ENCODE data around the gene SLC7A8. TPM values are rescaled to one million over a fixed set of nuclear protein-coding genes. Genes with fewer than 3 reads are reported as not detected.

Gene SLC7A8
- total and polyA plus RNA-seq, 7 experiments from 2014 or later = 0.36 to 7.7 (median 2.5) TPM

GRCh38 chr14:23117371-23118020 is 66.0 kb downstream of the SLC7A8 start:
- H3K4me1 Mint-ChIP-seq = peaks cover 34 to 77% (median 48%) of the 10 kb centered on the region in 7 donors
- intact Hi-C loops (cut with micrococcal nuclease) = no loop called here
- no peaks in the 10 kb centered on the region for H3K36me3 Mint-ChIP-seq
- Histone ChIP-seq H3K27ac (ENCODE audit: low read depth, low read length) (peak overlapping the region; percentile 71), H3K4me1 (ENCODE audit: control insufficient read depth in 2 of 2, insufficient read depth in 2 of 2, low read length in 2 of 2) (peaks cover 21 to 41% of the 10 kb centered on the region in 2 donors), H3K36me3 (ENCODE audit: control insufficient read depth in 2 of 3, insufficient read depth in 3 of 3, low read length in 3 of 3) (no peaks in the 10 kb centered on the region), H3K4me3 (ENCODE audit: low read length) (no peak overlapping the region), H3K9me3 (ENCODE audit: control insufficient read depth in 2 of 3, low read length in 3 of 3) (no peaks in the 10 kb centered on the region), H3K27me3 (ENCODE audit: control insufficient read depth in 2 of 2, insufficient read depth in 2 of 2, low read length in 2 of 2) (no peaks in the 10 kb centered on the region)
- POLR2A ChIA-PET = interaction anchor here (0.6 to 6.3 kb wide), 6 partner anchors 18 to 435 kb away, joined by 3 to 75 read pairs (median 4); partner anchors contain the start of genes ACIN1 and C14orf119
- DNase-seq (no peak), ATAC-seq (no peak)
- peak overlapping the region in 4 of 10 donors; percentile 57 to 81 (median 72) for H3K4me3 Mint-ChIP-seq
- H3K27me3 Mint-ChIP-seq = peaks cover 0 to 7% (median 0%) of the 10 kb centered on the region in 5 donors
- CTCF ChIA-PET = interaction anchor here (0.9 to 9.6 kb wide), 2 partner anchors 32 to 68 kb away, joined by 3 to 250 read pairs; partner anchors contain the start of gene SLC7A8
- H3K9me3 Mint-ChIP-seq = no peaks in the 10 kb centered on the region
- peak overlapping the region in 8 of 9 donors; percentile 91 to 99 (median 96) for H3K27ac Mint-ChIP-seq

DNA sequence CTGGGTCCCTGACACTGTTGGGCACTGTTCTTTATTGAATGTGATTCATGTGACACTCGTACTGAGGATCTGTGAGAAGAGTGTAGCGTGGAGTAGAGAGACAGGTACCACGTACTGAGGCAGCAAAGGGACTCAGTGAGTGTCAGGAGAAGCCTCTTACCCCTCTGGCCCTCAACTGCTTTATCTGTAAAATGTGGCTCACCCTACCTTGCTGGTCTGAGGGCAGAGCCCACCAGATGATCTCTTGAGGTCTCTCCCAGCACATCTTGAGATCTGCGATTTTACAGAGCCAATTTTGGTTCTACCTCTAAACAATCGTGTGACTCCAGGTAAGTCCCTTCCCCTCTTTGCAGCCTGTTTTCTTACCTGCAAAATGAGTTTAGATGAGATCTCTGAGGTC is 67.5 kb downstream of the SLC7A8 start:
- Histone ChIP-seq H3K4me1 (ENCODE audit: control insufficient read depth in 2 of 2, insufficient read depth in 2 of 2, low read length in 2 of 2) (peaks cover 16 to 34% of the 10 kb centered on the region in 2 donors), H3K27ac (ENCODE audit: low read depth, low read length) (no peak overlapping the region), H3K27me3 (ENCODE audit: control insufficient read depth in 2 of 2, insufficient read depth in 2 of 2, low read length in 2 of 2) (no peaks in the 10 kb centered on the region), H3K36me3 (ENCODE audit: control insufficient read depth in 2 of 3, insufficient read depth in 3 of 3, low read length in 3 of 3) (no peaks in the 10 kb centered on the region), H3K9me3 (ENCODE audit: control insufficient read depth in 2 of 3, low read length in 3 of 3) (no peaks in the 10 kb centered on the region), H3K4me3 (ENCODE audit: low read length) (no peak overlapping the region)
- peaks cover 27 to 64% (median 42%) of the 10 kb centered on the region in 7 donors for H3K4me1 Mint-ChIP-seq
- no peaks in the 10 kb centered on the region for H3K9me3 Mint-ChIP-seq
- no peaks in the 10 kb centered on the region for H3K36me3 Mint-ChIP-seq
- H3K27me3 Mint-ChIP-seq = peaks cover 0 to 7% (median 0%) of the 10 kb centered on the region in 5 donors
- H3K4me3 Mint-ChIP-seq = no peak overlapping the region
- DNase-seq = no peak
- intact Hi-C loops (cut with micrococcal nuclease) = no loop called here
- no peak for ATAC-seq
- H3K27ac Mint-ChIP-seq = peak overlapping the region in 8 of 9 donors; percentile 56 to 99 (median 86)
- CTCF ChIA-PET = interaction anchor here (1.0 to 1.1 kb wide), 2 partner anchors 71 to 75 kb away, joined by 3 read pairs; no protein-coding TSS in a partner anchor
- POLR2A ChIA-PET = interaction anchor here (6.3 kb wide), 1 partner anchor 20 kb away, joined by 75 read pairs; the partner anchor contains the start of genes ACIN1 and C14orf119

- ATAC-seq = no peak
- Mint-ChIP-seq H3K27ac (peak overlapping the region in 6 of 9 donors; percentile 8 to 94 (median 55)), H3K36me3 (no peaks in the 10 kb centered on the region), H3K27me3 (peaks cover 0 to 7% (median 0%) of the 10 kb centered on the region in 5 donors), H3K9me3 (no peaks in the 10 kb centered on the region), H3K4me3 (no peak overlapping the region), H3K4me1 (peaks cover 20 to 57% (median 35%) of the 10 kb centered on the region in 7 donors)
- no peak overlapping the region for H3K4me3 ChIP-seq (ENCODE audit: low read length)
- H3K9me3 ChIP-seq (ENCODE audit: control insufficient read depth in 2 of 3, low read length in 3 of 3) = no peaks in the 10 kb centered on the region
- no peak for DNase-seq
- ChIA-PET CTCF (no interaction called here), POLR2A (no interaction called here)
- no peaks in the 10 kb centered on the region for H3K27me3 ChIP-seq (ENCODE audit: control insufficient read depth in 2 of 2, insufficient read depth in 2 of 2, low read length in 2 of 2)
- no peak overlapping the region for H3K27ac ChIP-seq (ENCODE audit: low read depth, low read length)
- intact Hi-C loops (cut with micrococcal nuclease) = no loop called here
- peaks cover 9 to 26% of the 10 kb centered on the region in 2 donors for H3K4me1 ChIP-seq (ENCODE audit: control insufficient read depth in 2 of 2, insufficient read depth in 2 of 2, low read length in 2 of 2)
- no peaks in the 10 kb centered on the region for H3K36me3 ChIP-seq (ENCODE audit: control insufficient read depth in 2 of 3, insufficient read depth in 3 of 3, low read length in 3 of 3)
Measured at GRCh38 chr14:23115039-23115731, 68.3 kb downstream of the SLC7A8 start.

DNA sequence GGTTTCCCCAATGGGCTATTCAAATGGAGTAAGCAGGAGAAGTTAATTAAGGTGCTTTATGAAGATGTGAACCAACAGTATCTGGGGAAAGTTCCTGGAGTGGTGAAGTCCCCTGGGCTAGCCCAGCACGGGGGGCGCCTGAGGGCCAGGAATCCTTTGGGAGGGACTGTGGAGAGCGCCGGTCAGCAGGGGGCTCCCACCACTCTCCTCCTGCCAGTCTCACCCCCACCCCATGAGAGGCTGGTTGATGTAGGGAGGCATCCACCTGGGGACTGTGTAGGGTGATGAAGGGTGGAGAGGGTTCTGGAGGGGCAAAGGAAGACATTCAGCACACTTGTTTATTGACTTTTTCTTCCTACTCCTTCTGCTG is 68.8 kb downstream of the SLC7A8 start:
- Histone ChIP-seq H3K36me3 (ENCODE audit: control insufficient read depth in 2 of 3, insufficient read depth in 3 of 3, low read length in 3 of 3) (no peaks in the 10 kb centered on the region), H3K4me1 (ENCODE audit: control insufficient read depth in 2 of 2, insufficient read depth in 2 of 2, low read length in 2 of 2) (peaks cover 5 to 21% of the 10 kb centered on the region in 2 donors), H3K27me3 (ENCODE audit: control insufficient read depth in 2 of 2, insufficient read depth in 2 of 2, low read length in 2 of 2) (no peaks in the 10 kb centered on the region), H3K9me3 (ENCODE audit: control insufficient read depth in 2 of 3, low read length in 3 of 3) (no peaks in the 10 kb centered on the region), H3K4me3 (ENCODE audit: low read length) (no peak overlapping the region), H3K27ac (ENCODE audit: low read depth, low read length) (no peak overlapping the region)
- no peak for DNase-seq
- ATAC-seq = no peak
- Mint-ChIP-seq H3K36me3 (no peaks in the 10 kb centered on the region), H3K9me3 (no peaks in the 10 kb centered on the region), H3K4me1 (peaks cover 15 to 52% (median 29%) of the 10 kb centered on the region in 7 donors), H3K27me3 (peaks cover 0 to 7% (median 0%) of the 10 kb centered on the region in 5 donors), H3K4me3 (no peak overlapping the region), H3K27ac (peak overlapping the region in 7 of 9 donors; percentile 8 to 74 (median 38))
- ChIA-PET CTCF (no interaction called here), POLR2A (no interaction called here)
- intact Hi-C loops (cut with micrococcal nuclease) = no loop called here

DNA sequence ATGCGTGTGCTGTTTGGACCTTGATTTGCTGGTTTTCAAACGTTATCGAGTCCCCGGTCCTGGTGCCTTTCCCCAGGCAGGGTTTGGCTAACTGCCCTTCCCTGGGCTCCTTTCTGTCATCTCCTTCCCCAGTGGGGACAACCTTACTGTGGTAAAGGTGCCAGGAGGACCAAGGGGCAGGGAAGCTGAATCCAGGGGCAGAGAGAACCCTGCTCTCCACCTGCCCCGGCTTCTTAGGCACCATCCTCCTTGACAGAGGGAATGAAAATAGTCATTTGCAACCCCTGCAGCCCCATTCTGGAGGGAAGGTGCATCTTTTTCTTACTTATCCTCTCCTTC is 69.4 kb downstream of the SLC7A8 start:
- no peaks in the 10 kb centered on the region for H3K36me3 ChIP-seq (ENCODE audit: control insufficient read depth in 2 of 3, insufficient read depth in 3 of 3, low read length in 3 of 3)
- H3K36me3 Mint-ChIP-seq = no peaks in the 10 kb centered on the region
- peaks cover 0 to 16% of the 10 kb centered on the region in 2 donors for H3K4me1 ChIP-seq (ENCODE audit: control insufficient read depth in 2 of 2, insufficient read depth in 2 of 2, low read length in 2 of 2)
- H3K27me3 Mint-ChIP-seq = peaks cover 0 to 9% (median 0%) of the 10 kb centered on the region in 5 donors
- DNase-seq (no peak), ATAC-seq (no peak)
- POLR2A ChIA-PET = no interaction called here
- no peaks in the 10 kb centered on the region for H3K9me3 ChIP-seq (ENCODE audit: control insufficient read depth in 2 of 3, low read length in 3 of 3)
- no peaks in the 10 kb centered on the region for H3K9me3 Mint-ChIP-seq
- H3K27me3 ChIP-seq (ENCODE audit: control insufficient read depth in 2 of 2, insufficient read depth in 2 of 2, low read length in 2 of 2) = no peaks in the 10 kb centered on the region
- no peak overlapping the region for H3K4me3 Mint-ChIP-seq
- intact Hi-C loops (cut with micrococcal nuclease) = no loop called here
- H3K27ac Mint-ChIP-seq = peak overlapping the region in 5 of 9 donors; percentile 8 to 68 (median 30)
- CTCF ChIA-PET = interaction anchor here (0.7 kb wide), 1 partner anchor 45 kb away, joined by 3 read pairs; no protein-coding TSS in a partner anchor
- H3K27ac ChIP-seq (ENCODE audit: low read depth, low read length) = no peak overlapping the region
- no peak overlapping the region for H3K4me3 ChIP-seq (ENCODE audit: low read length)
- H3K4me1 Mint-ChIP-seq = peaks cover 9 to 46% (median 24%) of the 10 kb centered on the region in 7 donors

GRCh38 chr14:23113431-23114119 is 69.9 kb downstream of the SLC7A8 start:
- no peak for DNase-seq
- Mint-ChIP-seq H3K4me3 (no peak overlapping the region), H3K9me3 (no peaks in the 10 kb centered on the region), H3K4me1 (peaks cover 8 to 41% (median 18%) of the 10 kb centered on the region in 7 donors), H3K27me3 (peaks cover 0 to 9% (median 0%) of the 10 kb centered on the region in 5 donors), H3K36me3 (no peaks in the 10 kb centered on the region), H3K27ac (no peak overlapping the region)
- no peaks in the 10 kb centered on the region for H3K36me3 ChIP-seq (ENCODE audit: control insufficient read depth in 2 of 3, insufficient read depth in 3 of 3, low read length in 3 of 3)
- POLR2A ChIA-PET = interaction anchor here (1.7 kb wide), 1 partner anchor 18 kb away, joined by 9 read pairs; the partner anchor contains the start of genes ACIN1 and C14orf119
- no peak overlapping the region for H3K27ac ChIP-seq (ENCODE audit: low read depth, low read length)
- no peak overlapping the region for H3K4me3 ChIP-seq (ENCODE audit: low read length)
- no peak for ATAC-seq
- no peaks in the 10 kb centered on the region for H3K27me3 ChIP-seq (ENCODE audit: control insufficient read depth in 2 of 2, insufficient read depth in 2 of 2, low read length in 2 of 2)
- CTCF ChIA-PET = interaction anchor here (0.7 kb wide), 1 partner anchor 45 kb away, joined by 3 read pairs; no protein-coding TSS in a partner anchor
- H3K9me3 ChIP-seq (ENCODE audit: control insufficient read depth in 2 of 3, low read length in 3 of 3) = no peaks in the 10 kb centered on the region
- H3K4me1 ChIP-seq (ENCODE audit: control insufficient read depth in 2 of 2, insufficient read depth in 2 of 2, low read length in 2 of 2) = peaks cover 0 to 10% of the 10 kb centered on the region in 2 donors
- intact Hi-C loops (cut with micrococcal nuclease) = no loop called here
